Smooth muscle cell (in vitro differentiated cells): ENCODE results near the gene BEST2. TPM values are rescaled to one million over a fixed set of nuclear protein-coding genes. Genes with fewer than 3 reads are reported as not detected.

Source experiments
- DNase-seq: peaks from one replicate; lab custom pipeline; 2025; ENCODE audit not compliant: unreplicated experiment; lab: John Stamatoyannopoulos, UW
- H2AFZ ChIP-seq: fragments of 200-600 bp; sonication (generic); 2 replicates; pipeline ENCODE4 v1.6.0; 2016; ENCODE audit warnings: antibody characterized with exemption, low read depth, mild to moderate bottlenecking
- H3F3A ChIP-seq: fragments of 200-600 bp; sonication (generic); 2 replicates; pipeline ENCODE4 v1.6.0; 2017; ENCODE audit warnings: antibody characterized with exemption, low read depth
- H3K27ac ChIP-seq: fragments of 200-600 bp; sonication (generic); 2 replicates; pipeline ENCODE4 v1.5.1; 2016; ENCODE audit warnings: low read depth, mild to moderate bottlenecking
- H3K27me3 ChIP-seq: fragments of 200-600 bp; sonication (generic); 2 replicates; pipeline ENCODE4 v1.6.1; 2016; ENCODE audit warnings: low read depth, mild to moderate bottlenecking
- H3K36me3 ChIP-seq: fragments of 200-600 bp; sonication (generic); 2 replicates; pipeline ENCODE4 v1.5.1; 2016; ENCODE audit warnings: low read depth
- H3K4me1 ChIP-seq: fragments of 200-600 bp; sonication (generic); 2 replicates; pipeline ENCODE4 v1.5.1; 2016; ENCODE audit warnings: low read depth
- H3K4me2 ChIP-seq: fragments of 200-600 bp; sonication (generic); 2 replicates; pipeline ENCODE4 v1.6.0; 2016; ENCODE audit warnings: mild to moderate bottlenecking
- H3K4me3 ChIP-seq: fragments of 200-600 bp; sonication (generic); 2 replicates; pipeline ENCODE4 v1.5.1; 2016; ENCODE audit warnings: mild to moderate bottlenecking
- H3K79me2 ChIP-seq: fragments of 200-600 bp; sonication (generic); 2 replicates; pipeline ENCODE4 v1.6.0; 2016; ENCODE audit warnings: low read depth, mild to moderate bottlenecking
- H3K9ac ChIP-seq: fragments of 200-600 bp; sonication (generic); 2 replicates; pipeline ENCODE4 v1.6.0; 2016; ENCODE audit warnings: low read depth
- H3K9me3 ChIP-seq: fragments of 200-600 bp; sonication (generic); replicated peaks from 2 replicates; pipeline ENCODE4 v1.5.1; 2016; ENCODE audit warnings: low read depth
- H4K20me1 ChIP-seq: fragments of 200-600 bp; sonication (generic); 2 replicates; pipeline ENCODE4 v1.6.0; 2016; ENCODE audit warnings: low read depth
- CTCF ChIP-seq: fragments of 200-600 bp; sonication (generic); IDR thresholded peaks from 2 replicates; pipeline ENCODE4 v1.5.1; 2017; ENCODE audit warnings: borderline replicate concordance, mild to moderate bottlenecking, antibody characterized with exemption; ENCODE audit not compliant: insufficient read depth, poor library complexity, severe bottlenecking
- WGBS: methylation state at CpG from one replicate; pipeline ENCODE4 v1.1.7; 2016; ENCODE audit warnings: low lambda C conversion rate; 5-methylcytosine and 5-hydroxymethylcytosine counted together
- polyA plus RNA-seq: library from polyadenylated mRNA; unstranded; fragments of >200 nt; fragmentation: Nextera tagmentation; extraction: Ambion mirVana; gene quantifications from 2 replicates; pipeline ENCODE4 v1.2.1, GENCODE V29; 2016
- total RNA-seq: library from RNA; depleted of rRNA; stranded (reverse); fragments of >200 nt; gene quantifications from 2 replicates; pipeline ENCODE4 v1.2.3, GENCODE V29; 2014

The BEST2 gene
- total and polyA plus RNA-seq, 2 experiments from 2014 or later = not detected

- Histone ChIP-seq H3K4me2 (no peak overlapping the region), H3K36me3 (no peaks in the 10 kb centered on the region), H2AFZ (no peak overlapping the region), H3K4me3 (no peak overlapping the region), H3K9me3 (no peaks in the 10 kb centered on the region), H3K27me3 (no peaks in the 10 kb centered on the region), H4K20me1 (peaks cover 33% of the 10 kb centered on the region), H3K4me1 (peaks cover 7% of the 10 kb centered on the region), H3F3A (no peaks in the 10 kb centered on the region), H3K27ac (no peak overlapping the region), H3K9ac (no peak overlapping the region), H3K79me2 (peaks cover 31% of the 10 kb centered on the region)
- WGBS = 95% methylated on average over 9 of the region's 9 CpGs
- no peak for DNase-seq
- no peak for TF ChIP-seq CTCF
Measured at GRCh38 chr19:12727745-12728433, 23.7 kb upstream of the BEST2 start.

GRCh38 chr19:12730064-12730463 is 21.5 kb upstream of the BEST2 start:
- H3K79me2 ChIP-seq = peaks cover 47% of the 10 kb centered on the region
- no peak for DNase-seq
- no peak overlapping the region for H3K4me2 ChIP-seq
- no peaks in the 10 kb centered on the region for H3K9me3 ChIP-seq
- peaks cover 11% of the 10 kb centered on the region for H3K4me1 ChIP-seq
- no peak overlapping the region for H3K9ac ChIP-seq
- no peak overlapping the region for H3K4me3 ChIP-seq
- H3F3A ChIP-seq = peaks cover 5% of the 10 kb centered on the region
- 97% methylated on average over 3 of the region's 3 CpGs for WGBS
- H3K27ac ChIP-seq = no peak overlapping the region
- no peak for TF ChIP-seq CTCF
- H3K36me3 ChIP-seq = no peaks in the 10 kb centered on the region
- peaks cover 44% of the 10 kb centered on the region for H4K20me1 ChIP-seq
- no peak overlapping the region for H2AFZ ChIP-seq
- H3K27me3 ChIP-seq = no peaks in the 10 kb centered on the region

- H3K79me2 ChIP-seq = peaks cover 47% of the 10 kb centered on the region
- no peak for TF ChIP-seq CTCF
Measured at GRCh38 chr19:12731337-12731736, 20.3 kb upstream of the BEST2 start.

More at GRCh38 chr19:12731337-12731736, 20.3 kb upstream of the BEST2 start:
- H3K27ac ChIP-seq = no peak overlapping the region
- no peaks in the 10 kb centered on the region for H3K9me3 ChIP-seq
- peaks cover 11% of the 10 kb centered on the region for H3K4me1 ChIP-seq
- DNase-seq = no peak
- no peak overlapping the region for H3K4me2 ChIP-seq
- 97% methylated on average over 24 of the region's 24 CpGs for WGBS
- no peaks in the 10 kb centered on the region for H3K36me3 ChIP-seq
- no peak overlapping the region for H3K4me3 ChIP-seq
- peaks cover 11% of the 10 kb centered on the region for H3F3A ChIP-seq
- H3K9ac ChIP-seq = no peak overlapping the region
- H2AFZ ChIP-seq = no peak overlapping the region
- H3K27me3 ChIP-seq = no peaks in the 10 kb centered on the region
- peaks cover 44% of the 10 kb centered on the region for H4K20me1 ChIP-seq
